ENCODE measurements around the gene TTN.
"Not testable (repeated sequence)": the region's sequence is repeated elsewhere in the genome, so short reads cannot be mapped to it uniquely, and the experiment has no call there.

The TTN gene

DNA sequence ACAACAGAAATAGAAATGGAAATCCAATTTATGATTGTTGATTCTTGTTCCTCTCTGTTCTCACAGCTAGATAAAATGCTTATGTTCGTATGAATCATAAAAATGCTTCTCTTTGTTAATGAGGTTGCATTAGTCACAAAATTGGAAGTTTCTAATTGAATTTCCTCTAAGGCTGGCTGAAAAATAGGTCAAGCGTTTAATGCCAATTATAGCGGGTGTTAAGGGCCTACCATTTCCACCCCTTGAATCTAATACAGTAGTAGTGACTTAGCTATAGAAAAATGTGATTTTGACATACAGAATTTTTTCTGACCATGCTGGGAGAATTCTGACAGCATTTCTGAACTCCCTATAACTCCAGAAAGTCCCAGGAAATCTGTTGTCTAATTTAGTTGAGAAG, 107.1 kb downstream of the TTN start:
- TF ChIP-seq POLR2A (IDR thresholded peaks at IDR 0.05; ENCODE audit: low read length) (no peak), GATA1 (IDR thresholded peaks at IDR 0.05; ENCODE audit: low read depth, low read length) (no peak)
- DNase-seq, result no peak

DNA sequence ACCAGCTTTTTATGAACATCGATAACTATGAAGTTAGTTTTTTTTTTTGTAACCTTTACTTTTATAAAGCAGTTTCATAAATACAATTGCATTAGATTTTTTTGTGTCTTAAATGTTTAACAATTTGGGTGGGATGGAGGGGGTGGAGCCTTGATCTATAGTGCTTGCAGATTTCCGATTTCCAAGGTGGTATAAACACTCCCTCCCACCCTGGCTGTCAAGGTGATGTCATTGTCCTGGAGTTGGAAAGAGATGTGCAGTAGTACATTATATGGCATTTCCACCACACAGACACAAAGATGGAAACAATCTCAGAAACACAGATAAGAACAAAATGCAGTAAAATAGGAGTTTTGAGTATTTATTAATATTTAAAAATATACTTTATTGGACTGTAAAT, 114.4 kb downstream of the TTN start:
- TF ChIP-seq GATA1 (IDR thresholded peaks at IDR 0.05; ENCODE audit: low read depth, low read length), result no peak
- no peak for TF ChIP-seq POLR2A (IDR thresholded peaks at IDR 0.05; ENCODE audit: low read length)
- DNase-seq, result no peak

DNA sequence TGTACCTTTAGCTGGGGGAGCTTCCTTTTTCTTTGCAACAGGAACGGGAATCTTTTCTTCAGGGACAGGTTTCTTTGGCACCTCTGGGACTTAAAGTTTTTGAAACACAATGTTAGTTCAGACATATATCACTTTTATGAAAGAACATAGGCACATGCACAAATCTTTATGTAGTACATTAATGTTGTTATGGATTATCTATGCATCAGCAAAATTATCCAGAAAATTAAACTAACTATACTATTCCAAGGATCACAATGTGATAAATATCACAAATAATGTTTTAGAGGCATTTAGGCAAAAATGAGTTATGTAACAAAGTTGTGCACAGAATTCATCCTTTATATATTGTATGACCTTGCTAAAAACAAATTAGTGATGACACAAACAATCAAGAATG, 117.4 kb downstream of the TTN start:
- TF ChIP-seq GATA1 (IDR thresholded peaks at IDR 0.05; ENCODE audit: low read depth, low read length) (no peak), POLR2A (IDR thresholded peaks at IDR 0.05; ENCODE audit: low read length) (no peak)
- DNase-seq, result no peak

DNA sequence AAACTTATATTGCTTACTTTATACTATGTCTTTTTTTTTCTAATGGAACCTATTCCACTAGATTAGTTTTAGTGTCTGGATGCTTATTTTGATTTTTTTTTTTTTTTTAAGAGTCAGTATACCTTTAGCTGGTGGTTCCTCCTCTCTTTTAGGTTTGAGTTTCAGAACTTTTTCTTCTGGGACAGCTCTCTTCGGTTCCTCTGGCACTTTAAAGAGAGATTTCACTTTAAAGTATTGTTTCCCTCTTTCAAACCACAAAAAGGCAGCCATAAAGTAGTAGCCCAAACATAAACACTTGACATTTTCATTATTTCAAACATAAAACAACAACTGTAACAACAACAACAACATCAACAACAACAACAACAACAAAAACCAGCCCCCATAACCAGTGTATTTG, 123.3 kb downstream of the TTN start:
- DNase-seq, result no peak
- TF ChIP-seq GATA1 (IDR thresholded peaks at IDR 0.05; ENCODE audit: low read depth, low read length) (no peak), POLR2A (IDR thresholded peaks at IDR 0.05; ENCODE audit: low read length) (no peak)

DNA sequence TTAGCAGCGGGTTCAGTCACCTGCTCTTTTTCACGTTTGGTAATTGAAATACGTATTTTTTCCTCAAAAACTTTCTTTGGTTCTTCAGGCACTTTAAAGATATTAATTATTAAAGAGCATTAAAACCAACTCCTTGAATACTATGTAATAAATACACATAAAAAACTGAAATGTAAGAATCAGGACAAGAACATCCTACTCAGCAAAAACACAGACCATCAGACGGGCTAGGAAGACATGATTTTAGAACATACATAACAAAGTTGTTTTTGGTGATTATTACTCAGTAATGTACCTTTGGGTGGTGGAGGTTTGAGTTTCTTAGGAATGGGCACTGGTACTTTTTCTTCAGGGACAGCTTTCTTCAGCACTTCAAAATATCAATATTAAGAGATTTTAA, 126.1 kb downstream of the TTN start:
- TF ChIP-seq GATA1 (IDR thresholded peaks at IDR 0.05; ENCODE audit: low read depth, low read length) (no peak), POLR2A (IDR thresholded peaks at IDR 0.05; ENCODE audit: low read length) (no peak)
- DNase-seq, result no peak

DNA sequence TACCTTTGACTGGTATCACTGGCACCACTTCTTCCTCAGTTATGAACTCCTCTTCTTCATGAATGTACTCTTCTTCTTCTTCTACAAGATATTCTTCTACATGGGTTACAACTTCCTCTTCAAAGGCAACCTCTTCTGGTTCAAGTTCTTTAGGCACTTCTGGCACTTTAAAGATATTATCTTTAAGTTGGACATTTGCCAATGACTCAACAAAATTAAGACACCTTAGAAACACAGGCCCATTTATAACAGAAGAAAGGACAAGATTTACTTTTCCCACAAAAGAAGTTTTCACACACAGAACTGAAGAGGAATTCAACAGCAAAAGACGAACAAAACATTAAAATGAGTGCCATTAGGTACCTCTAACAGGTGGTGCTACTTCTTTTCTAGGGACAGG, 127.3 kb downstream of the TTN start:
- TF ChIP-seq POLR2A (IDR thresholded peaks at IDR 0.05; ENCODE audit: low read length) (no peak), GATA1 (IDR thresholded peaks at IDR 0.05; ENCODE audit: low read depth, low read length) (no peak)
- DNase-seq, result peak in 1 of 2 experiments; percentile 6

DNA sequence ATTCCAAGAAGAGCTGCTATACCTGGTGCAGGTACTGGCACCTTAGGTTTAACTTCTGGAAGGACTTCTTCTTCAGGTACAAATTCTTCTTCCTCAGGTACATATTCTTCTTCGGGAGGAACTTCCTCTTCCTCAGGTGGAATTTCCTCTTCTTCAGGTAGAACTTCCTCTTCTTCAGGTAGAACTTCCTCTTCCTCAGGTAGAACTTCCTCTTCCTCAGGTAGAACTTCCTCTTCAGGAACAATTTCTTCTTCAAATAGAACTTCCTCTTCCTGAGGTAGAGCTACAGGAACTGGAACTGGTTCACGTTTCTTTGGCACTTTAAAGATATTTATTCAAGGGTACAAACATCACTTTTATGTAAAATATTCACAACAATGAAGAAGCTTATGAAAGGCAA, 129.6 kb downstream of the TTN start:
- no peak for DNase-seq
- TF ChIP-seq GATA1 (IDR thresholded peaks at IDR 0.05; ENCODE audit: low read depth, low read length) (no peak), POLR2A (IDR thresholded peaks at IDR 0.05; ENCODE audit: low read length) (no peak)

DNA sequence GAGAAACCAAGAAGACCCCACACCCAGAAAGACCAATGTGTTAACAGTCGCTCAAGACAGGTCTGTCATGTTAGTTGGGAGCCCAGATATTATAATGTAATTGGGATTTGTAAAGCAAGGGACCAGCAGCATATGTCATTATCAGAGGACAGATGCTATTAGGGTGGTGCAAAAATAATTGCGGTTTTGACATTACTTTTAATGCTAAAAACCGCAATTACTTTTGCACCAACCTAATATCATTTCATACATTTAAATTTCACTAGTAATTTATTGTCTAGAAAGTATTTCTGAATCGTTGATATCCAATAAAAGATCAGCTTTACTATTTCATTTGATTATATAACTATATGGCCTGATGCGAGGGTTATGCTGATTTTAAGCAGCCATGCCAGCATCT, 131.2 kb downstream of the TTN start:
- DNase-seq, result no peak
- TF ChIP-seq POLR2A (IDR thresholded peaks at IDR 0.05; ENCODE audit: low read length) (no peak), GATA1 (IDR thresholded peaks at IDR 0.05; ENCODE audit: low read depth, low read length) (no peak)

DNA sequence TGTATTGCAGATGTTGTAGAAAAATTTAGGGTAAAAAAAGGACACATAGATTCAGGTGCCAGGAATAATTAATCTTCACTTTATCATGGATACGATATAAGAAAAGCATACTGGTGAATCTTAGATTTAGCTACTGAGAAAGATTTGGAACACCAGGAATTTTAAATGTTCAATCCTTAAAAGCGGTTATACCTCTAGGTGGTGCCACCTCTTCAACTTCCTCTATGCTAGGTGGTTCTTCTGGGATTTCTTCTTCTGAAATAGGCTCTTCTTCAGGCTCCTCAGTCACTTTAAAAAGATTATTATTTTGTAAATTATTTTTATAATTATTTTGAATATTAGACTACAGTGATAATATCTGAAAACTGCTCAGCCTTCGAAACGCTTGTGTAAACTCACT, 133.1 kb downstream of the TTN start:
- TF ChIP-seq GATA1 (IDR thresholded peaks at IDR 0.05; ENCODE audit: low read depth, low read length) (no peak), POLR2A (IDR thresholded peaks at IDR 0.05; ENCODE audit: low read length) (no peak)

DNA sequence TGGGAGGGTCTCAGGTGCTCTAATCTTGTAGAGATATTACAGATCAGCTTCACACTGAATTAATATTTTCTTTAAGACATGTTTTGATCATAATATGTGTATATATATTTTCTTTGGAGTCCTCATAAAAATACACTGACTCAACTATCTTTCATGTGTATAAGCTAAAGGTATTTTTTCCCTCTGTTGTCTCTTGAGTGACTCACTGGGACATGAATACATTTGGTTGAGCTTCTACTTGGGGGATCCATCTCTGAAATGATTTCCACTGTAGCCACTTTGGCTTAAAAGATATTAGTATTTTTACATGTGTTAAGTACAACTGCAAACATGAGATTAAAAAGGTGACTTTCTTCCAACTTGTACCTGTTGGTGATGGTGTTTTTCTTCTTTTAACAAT, 140.8 kb downstream of the TTN start:
- TF ChIP-seq GATA1 (IDR thresholded peaks at IDR 0.05; ENCODE audit: low read depth, low read length) (no peak), POLR2A (IDR thresholded peaks at IDR 0.05; ENCODE audit: low read length) (no peak)
- no peak for DNase-seq

More for the DNA sequence above, 133.1 kb downstream of the TTN start:
- no peak for DNase-seq

DNA sequence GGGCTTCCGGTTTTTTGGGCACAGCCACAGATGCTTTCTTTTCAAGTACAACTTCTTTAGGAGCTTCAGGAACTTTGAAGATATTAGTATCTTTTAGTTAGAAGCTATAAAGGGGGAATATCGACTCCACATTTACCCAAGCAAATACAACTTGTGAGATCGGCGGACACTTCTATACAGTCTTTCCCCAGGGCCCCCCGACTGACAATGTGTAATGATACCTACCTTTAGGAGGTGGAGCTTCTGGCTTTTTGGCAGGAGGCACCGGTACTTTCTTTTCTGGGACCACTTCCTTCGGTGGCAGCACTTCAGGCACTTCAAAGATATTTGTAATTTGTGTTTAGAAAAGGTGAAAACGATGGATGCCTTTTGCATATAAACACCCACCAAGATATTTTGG, 148.7 kb downstream of the TTN start:
- DNase-seq, result not testable (repeated sequence)

DNA sequence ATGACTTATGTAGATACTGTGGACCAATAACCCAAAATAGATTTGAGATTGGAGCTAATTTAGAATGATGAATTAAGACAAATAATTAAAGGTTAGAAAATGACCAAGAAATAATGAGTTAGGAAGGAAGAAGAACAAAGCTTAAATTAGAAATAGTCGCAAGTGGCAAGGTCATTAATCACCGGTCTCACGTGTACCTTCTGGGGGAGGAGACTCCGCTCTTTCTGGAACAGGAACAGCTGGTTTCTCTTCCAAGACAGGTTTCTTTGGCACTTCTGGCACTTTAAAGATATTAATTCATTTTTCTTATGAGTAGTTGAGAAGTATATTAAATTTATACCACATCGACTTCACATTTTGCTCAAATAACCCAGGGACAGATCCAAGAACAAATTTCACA, 156.7 kb downstream of the TTN start:
- no peak for DNase-seq
- no peak for TF ChIP-seq GATA1 (IDR thresholded peaks at IDR 0.05; ENCODE audit: low read depth, low read length)
- no peak for TF ChIP-seq POLR2A (IDR thresholded peaks at IDR 0.05; ENCODE audit: low read length)

DNA sequence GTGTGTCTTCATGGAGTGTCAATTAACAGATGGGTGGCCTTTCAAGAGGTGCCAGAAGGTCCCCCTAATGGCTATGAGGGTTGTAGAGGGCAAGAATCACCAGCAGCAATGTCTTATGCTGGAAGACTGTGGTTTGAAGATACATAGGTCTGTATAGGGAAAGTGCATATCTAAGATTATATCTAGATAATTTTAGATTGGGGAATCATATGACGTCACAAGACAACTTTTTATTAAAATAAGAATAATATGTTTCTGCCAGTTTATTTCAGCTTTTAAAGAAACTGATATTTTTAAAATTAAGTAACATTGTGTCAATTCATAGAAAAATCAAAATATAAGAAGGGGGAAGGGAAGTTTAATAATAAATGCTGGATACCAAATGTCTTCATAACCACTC, 162.3 kb downstream of the TTN start:
- TF ChIP-seq POLR2A (IDR thresholded peaks at IDR 0.05; ENCODE audit: low read length) (no peak), GATA1 (IDR thresholded peaks at IDR 0.05; ENCODE audit: low read depth, low read length) (no peak)
- DNase-seq, result no peak

DNA sequence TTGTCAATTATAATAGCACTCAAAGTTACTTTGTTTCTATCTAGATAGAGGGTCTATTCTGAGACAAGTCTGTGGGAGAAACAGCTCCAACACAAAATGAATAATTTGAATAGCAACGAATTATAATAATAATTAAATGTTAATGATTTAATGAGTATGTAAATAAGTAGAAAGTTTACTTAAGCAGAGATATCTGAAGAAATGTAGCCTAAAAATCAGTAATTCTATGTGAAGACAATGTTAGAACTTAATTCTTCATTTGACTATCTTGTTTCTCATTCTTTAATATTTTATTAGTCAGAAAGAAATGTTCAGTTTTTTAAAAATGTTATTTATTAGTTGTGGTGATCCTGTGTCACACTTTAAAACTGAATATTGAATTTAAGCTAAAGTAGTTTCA, 165.7 kb downstream of the TTN start:
- DNase-seq, result no peak
- no peak for TF ChIP-seq POLR2A (IDR thresholded peaks at IDR 0.05; ENCODE audit: low read length)
- no peak for TF ChIP-seq GATA1 (IDR thresholded peaks at IDR 0.05; ENCODE audit: low read depth, low read length)

DNA sequence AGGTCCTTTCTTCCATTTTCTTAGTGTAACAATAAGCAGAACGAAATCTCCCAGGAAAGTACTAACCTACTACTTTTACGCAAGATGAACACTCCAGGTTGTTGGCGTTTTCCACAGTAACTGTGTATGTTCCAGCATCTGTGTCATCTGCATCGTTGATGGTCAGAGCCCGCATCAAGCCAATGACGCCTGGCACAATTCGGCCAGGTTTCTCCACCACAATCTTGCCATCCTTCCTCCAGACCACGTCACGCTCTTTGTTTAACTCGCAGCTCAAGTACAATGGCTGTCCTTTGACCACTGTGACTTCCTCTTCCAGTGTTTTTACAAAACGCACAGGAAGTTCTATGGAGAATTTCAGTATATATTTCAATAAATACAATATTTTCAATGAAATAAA, 171.3 kb downstream of the TTN start:
- DNase-seq, result no peak
- TF ChIP-seq GATA1 (IDR thresholded peaks at IDR 0.05; ENCODE audit: low read depth, low read length), result no peak
- no peak for TF ChIP-seq POLR2A (IDR thresholded peaks at IDR 0.05; ENCODE audit: low read length)

DNA sequence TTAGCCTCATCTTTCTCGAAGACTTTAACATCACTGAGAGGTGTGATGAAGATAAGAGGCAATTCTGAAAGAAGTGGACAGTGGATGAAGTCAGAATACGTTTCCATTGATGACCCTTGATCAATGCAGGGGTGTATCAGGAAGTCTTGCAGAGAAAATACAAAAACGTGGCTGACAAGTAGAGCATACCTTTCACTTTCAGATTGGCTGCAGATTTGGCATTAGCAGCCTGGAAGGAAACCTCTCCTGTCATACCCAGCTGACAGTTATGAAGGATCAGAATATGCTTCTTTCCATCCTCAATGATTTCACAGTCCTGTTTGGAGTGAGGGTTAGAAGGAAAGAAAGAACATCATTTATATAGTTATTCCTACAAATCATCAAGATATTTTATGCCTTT, 174.5 kb downstream of the TTN start:
- TF ChIP-seq GATA1 (IDR thresholded peaks at IDR 0.05; ENCODE audit: low read depth, low read length), result no peak
- TF ChIP-seq POLR2A (IDR thresholded peaks at IDR 0.05; ENCODE audit: low read length), result no peak
- DNase-seq, result no peak

All from erythroblast (primary cell).